Sigmoid colon (tissue), 7 donors: Measurements from ENCODE around the gene CCT6A. TPM values are rescaled to one million over a fixed set of nuclear protein-coding genes. Genes with fewer than 3 reads are reported as not detected.

Experiments used
- DNase-seq: peaks from one replicate; pipeline ENCODE4 v3.0.0-alpha.2; 2019
- H3K27ac ChIP-seq, 4 donors: fragments of 200-600 bp; sonication (generic); one replicate each; pipeline ENCODE4 v1.5.1; 2016 to 2019; ENCODE audit warnings: mild to moderate bottlenecking in 1 of 4
- H3K27me3 ChIP-seq, 3 donors: fragments of 200-600 bp; sonication (generic); one replicate each; pipeline ENCODE4 v1.5.1; 2019; ENCODE audit warnings: mild to moderate bottlenecking in 1 of 3
- H3K36me3 ChIP-seq, 4 donors: fragments of 200-600 bp; sonication (generic); one replicate each; pipeline ENCODE4 v1.5.1; 2016 to 2019
- H3K4me1 ChIP-seq, 4 donors: fragments of 200-600 bp; sonication (generic); one replicate each; pipeline ENCODE4 v1.5.1; 2017 to 2019
- H3K4me3 ChIP-seq, 4 donors: fragments of 200-600 bp; sonication (generic); one replicate each; pipeline ENCODE4 v1.5.1; 2017 to 2019; ENCODE audit warnings: mild to moderate bottlenecking in 2 of 4, moderate library complexity in 1 of 4
- H3K9me3 ChIP-seq, 4 donors: fragments of 200-600 bp in 3 of 4; sonication (generic) in 3 of 4; one replicate each; pipeline versions ENCODE4 v1.5.1 to v1.6.1; 2013 to 2019
- CTCF ChIP-seq, 4 experiments: fragments of 450-650 bp in 3 of 4; fragments of 200-600 bp in 1 of 4; IDR thresholded peaks; one replicate each; pipeline ENCODE4 v1.5.1; 2016 to 2019; ENCODE audit warnings: antibody characterized with exemption in 4 of 4, mild to moderate bottlenecking in 3 of 4, moderate library complexity in 2 of 4
- EP300 ChIP-seq, 4 donors: sonication (generic); formaldehyde crosslinking; IDR thresholded peaks; one replicate each; pipeline ENCODE4 v1.6.1; 2017; ENCODE audit warnings: antibody characterized with exemption in 4 of 4
- POLR2A ChIP-seq, 2 donors: fragments of 450-650 bp; IDR thresholded peaks; one replicate each; pipeline ENCODE4 v1.6.1; 2016; ENCODE audit warnings: antibody characterized with exemption in 2 of 2, mild to moderate bottlenecking in 2 of 2, moderate library complexity in 2 of 2
- POLR2AphosphoS5 ChIP-seq, 4 donors: sonication (generic); formaldehyde crosslinking; IDR thresholded peaks; one replicate each; pipeline ENCODE4 v1.6.1; 2017; ENCODE audit warnings: antibody characterized with exemption in 4 of 4
- WGBS, 2 donors: extraction: QIAGEN DNeasy Blood & Tissue Kit; methylation state at CpG; one replicate each; pipeline ENCODE4 v1.1.7; 2013; 5-methylcytosine and 5-hydroxymethylcytosine counted together
- intact Hi-C: fragments of 100-400 bp; cut with DNase I; formaldehyde crosslinking; loops from one replicate; pipeline ENCODE4 v1.15.1; 2023
- polyA plus RNA-seq, 3 donors: library from polyadenylated mRNA; stranded (reverse); fragments of 200-250 nt; gene quantifications; one replicate each; pipeline ENCODE4 v1.2.3, GENCODE V29; 2013
- total RNA-seq, 4 donors: library from RNA; depleted of rRNA; stranded (reverse); fragments of >200 nt; gene quantifications; one replicate each; pipeline ENCODE4 v1.1.0, GENCODE V29; 2016
- donor health status: healthy with polysubstance abuse.
- donor health status: Bipolar disorder and iron deficiency.
- donor health status: healthy.

Gene CCT6A
- total and polyA plus RNA-seq, 7 donors: 52.9 to 114 (median 85.4) TPM

- DNase-seq: no peak
- peaks cover 0 to 69% (median 56%) of the 10 kb centered on the region in 4 donors for H3K4me1 ChIP-seq
- 0 to 1% methylated on average over 9 of the region's 9 CpGs for WGBS, 2 donors
- H3K27ac ChIP-seq: peak overlapping the region; percentile 82 to 97 (median 90)
- peak overlapping the region; percentile 60 to 92 (median 81) for H3K4me3 ChIP-seq
- no peak for TF ChIP-seq CTCF (IDR thresholded peaks at IDR 0.05)
- no peak for TF ChIP-seq EP300 (IDR thresholded peaks at IDR 0.05)
- TF ChIP-seq POLR2AphosphoS5 (IDR thresholded peaks at IDR 0.05): no peak
- TF ChIP-seq POLR2A (IDR thresholded peaks at IDR 0.05): no peak
- intact Hi-C loops: loop anchor here (5.0 to 10.0 kb wide), 3 partner anchors 84 to 686 kb away; partner anchors contain the start of genes LANCL2 and ZNF713
- H3K27me3 ChIP-seq: no peaks in the 10 kb centered on the region
- H3K9me3 ChIP-seq: no peaks in the 10 kb centered on the region
- peaks cover 0 to 32% (median 16%) of the 10 kb centered on the region in 4 donors for H3K36me3 ChIP-seq
These were observed 569 bp upstream of the CCT6A start for GRCh38 chr7:56051053-56051338.

GRCh38 chr7:56053379-56053778 lies 1.8 kb downstream of the CCT6A start:
- WGBS, 2 donors: 80 to 88% methylated on average over 9 of the region's 9 CpGs
- Histone ChIP-seq H3K36me3 (peaks cover 4 to 56% (median 37%) of the 10 kb centered on the region in 4 donors), H3K9me3 (no peaks in the 10 kb centered on the region), H3K27me3 (no peaks in the 10 kb centered on the region), H3K4me3 (no peak overlapping the region), H3K4me1 (peaks cover 0 to 47% (median 35%) of the 10 kb centered on the region in 4 donors), H3K27ac (no peak overlapping the region)
- TF ChIP-seq EP300 (IDR thresholded peaks at IDR 0.05) (no peak), POLR2AphosphoS5 (IDR thresholded peaks at IDR 0.05) (no peak), CTCF (IDR thresholded peaks at IDR 0.05) (no peak), POLR2A (IDR thresholded peaks at IDR 0.05) (no peak)
- intact Hi-C loops: loop anchor here (5.0 to 10.0 kb wide), 3 partner anchors 86 to 689 kb away; partner anchors contain the start of genes LANCL2 and ZNF713
- no peak for DNase-seq

- intact Hi-C loops: loop anchor here (5.0 to 10.0 kb wide), 3 partner anchors 87 to 689 kb away; partner anchors contain the start of genes LANCL2 and ZNF713
- Histone ChIP-seq H3K4me1 (peaks cover 0 to 41% (median 28%) of the 10 kb centered on the region in 4 donors), H3K27ac (no peak overlapping the region), H3K36me3 (peaks cover 6 to 62% (median 42%) of the 10 kb centered on the region in 4 donors), H3K9me3 (no peaks in the 10 kb centered on the region), H3K27me3 (no peaks in the 10 kb centered on the region), H3K4me3 (no peak overlapping the region)
- DNase-seq: no peak
- no peak for TF ChIP-seq EP300 (IDR thresholded peaks at IDR 0.05)
- WGBS, 2 donors: 64 to 87% methylated on average over 2 of the region's 2 CpGs
These were observed 2.4 kb downstream of the CCT6A start for GRCh38 chr7:56053993-56054392.

GRCh38 chr7:56062382-56062781 lies 10.8 kb downstream of the CCT6A start:
- DNase-seq: no peak
- intact Hi-C loops: loop anchor here (5.0 kb wide), 1 partner anchor 110 kb away; the partner anchor contains the start of gene MRPS17
- TF ChIP-seq POLR2AphosphoS5 (IDR thresholded peaks at IDR 0.05) (no peak), EP300 (IDR thresholded peaks at IDR 0.05) (no peak), CTCF (IDR thresholded peaks at IDR 0.05) (no peak), POLR2A (IDR thresholded peaks at IDR 0.05) (no peak)
- Histone ChIP-seq H3K9me3 (no peaks in the 10 kb centered on the region), H3K4me3 (no peak overlapping the region), H3K27ac (peak overlapping the region in 1 of 4 donors; percentile 95), H3K36me3 (peaks cover 11 to 67% (median 40%) of the 10 kb centered on the region in 4 donors), H3K27me3 (no peaks in the 10 kb centered on the region), H3K4me1 (peaks cover 0 to 13% (median 12%) of the 10 kb centered on the region in 4 donors)
- WGBS, 2 donors: 72 to 77% methylated on average over 2 of the region's 2 CpGs

GRCh38 chr7:56063500-56063881 lies 11.9 kb downstream of the CCT6A start:
- 59 to 74% methylated on average over 7 of the region's 7 CpGs for WGBS, 2 donors
- H3K4me1 ChIP-seq: peaks cover 0 to 13% (median 12%) of the 10 kb centered on the region in 4 donors
- H3K36me3 ChIP-seq: peaks cover 11 to 61% (median 31%) of the 10 kb centered on the region in 4 donors
- DNase-seq: no peak
- peak overlapping the region; percentile 91 to 96 (median 95) for H3K27ac ChIP-seq
- intact Hi-C loops: loop anchor here (5.0 kb wide), 1 partner anchor 111 kb away; the partner anchor contains the start of gene MRPS17
- peak overlapping the region in 3 of 4 donors; percentile 76 to 89 (median 83) for H3K4me3 ChIP-seq
- TF ChIP-seq EP300 (IDR thresholded peaks at IDR 0.05) (no peak), CTCF (IDR thresholded peaks at IDR 0.05) (no peak), POLR2AphosphoS5 (IDR thresholded peaks at IDR 0.05) (no peak), POLR2A (IDR thresholded peaks at IDR 0.05) (no peak)
- H3K9me3 ChIP-seq: no peaks in the 10 kb centered on the region
- H3K27me3 ChIP-seq: no peaks in the 10 kb centered on the region
